ENCODE results near the gene TECR. TPM values are rescaled to one million over a fixed set of nuclear protein-coding genes. Genes with fewer than 3 reads are reported as not detected.
"Not testable (repeated sequence)": the region's sequence is repeated elsewhere in the genome, so short reads cannot be mapped to it uniquely, and the experiment has no call there.

Gene TECR
- total RNA-seq, 2 donors from 2014 or later: 60.3 to 63.9 TPM

GRCh38 chr19:14550201-14550754 lies 20.9 kb downstream of the TECR start:
- H3K27me3 ChIP-seq: no peaks in the 10 kb centered on the region
- no peaks in the 10 kb centered on the region for H3K9me3 ChIP-seq
- no peaks in the 10 kb centered on the region for H3K36me3 ChIP-seq
- no peak overlapping the region for H3K4me3 ChIP-seq
- H3K4me1 ChIP-seq: peaks cover 0 to 12% of the 10 kb centered on the region in 2 donors
- H3K27ac ChIP-seq: no peak overlapping the region
- no peak for DNase-seq (ENCODE audit: low spot score)
- no peak for TF ChIP-seq CTCF (IDR thresholded peaks at IDR 0.05)

GRCh38 chr19:14551134-14552005 lies 22.0 kb downstream of the TECR start:
- not testable (repeated sequence) for H3K27me3 ChIP-seq; H3K4me3 ChIP-seq; H3K9me3 ChIP-seq; DNase-seq (ENCODE audit: low spot score); H3K27ac ChIP-seq; H3K36me3 ChIP-seq
- TF ChIP-seq CTCF (IDR thresholded peaks at IDR 0.05): peak in 1 of 2 donors; percentile 30
- peaks cover 0 to 15% of the 10 kb centered on the region in 2 donors for H3K4me1 ChIP-seq

- not testable (repeated sequence) for H3K27ac ChIP-seq; H3K27me3 ChIP-seq; H3K36me3 ChIP-seq; H3K4me3 ChIP-seq; DNase-seq (ENCODE audit: low spot score); H3K9me3 ChIP-seq
- H3K4me1 ChIP-seq: peaks cover 0 to 21% of the 10 kb centered on the region in 2 donors
Measured at GRCh38 chr19:14552006-14552360, 22.6 kb downstream of the TECR start.

- Histone ChIP-seq H3K36me3 (no peaks in the 10 kb centered on the region), H3K9me3 (no peaks in the 10 kb centered on the region), H3K27ac (no peak overlapping the region), H3K4me1 (peaks cover 0 to 24% of the 10 kb centered on the region in 2 donors), H3K4me3 (no peak overlapping the region), H3K27me3 (no peaks in the 10 kb centered on the region)
- no peak for TF ChIP-seq CTCF (IDR thresholded peaks at IDR 0.05)
- no peak for DNase-seq (ENCODE audit: low spot score)
Measured at GRCh38 chr19:14553042-14553938, 23.9 kb downstream of the TECR start.

GRCh38 chr19:14553939-14554243 lies 24.5 kb downstream of the TECR start:
- Histone ChIP-seq H3K27ac (no peak overlapping the region), H3K36me3 (no peaks in the 10 kb centered on the region), H3K27me3 (no peaks in the 10 kb centered on the region), H3K9me3 (no peaks in the 10 kb centered on the region), H3K4me1 (peaks cover 0 to 30% of the 10 kb centered on the region in 2 donors), H3K4me3 (no peak overlapping the region)
- DNase-seq (ENCODE audit: low spot score): no peak
- no peak for TF ChIP-seq CTCF (IDR thresholded peaks at IDR 0.05)

GRCh38 chr19:14554382-14554812 lies 25.0 kb downstream of the TECR start:
- Histone ChIP-seq H3K27me3 (no peaks in the 10 kb centered on the region), H3K27ac (no peak overlapping the region), H3K9me3 (no peaks in the 10 kb centered on the region), H3K4me3 (no peak overlapping the region), H3K36me3 (no peaks in the 10 kb centered on the region), H3K4me1 (peaks cover 0 to 35% of the 10 kb centered on the region in 2 donors)
- DNase-seq (ENCODE audit: low spot score): no peak
- no peak for TF ChIP-seq CTCF (IDR thresholded peaks at IDR 0.05)

Measured in right atrium auricular region (tissue), 2 donors.